Measurements from ENCODE around the gene DCANP1.
A peak's percentile ranks its signal among the peaks of the same experiment; 100 is the strongest.

The DCANP1 gene

DNA sequence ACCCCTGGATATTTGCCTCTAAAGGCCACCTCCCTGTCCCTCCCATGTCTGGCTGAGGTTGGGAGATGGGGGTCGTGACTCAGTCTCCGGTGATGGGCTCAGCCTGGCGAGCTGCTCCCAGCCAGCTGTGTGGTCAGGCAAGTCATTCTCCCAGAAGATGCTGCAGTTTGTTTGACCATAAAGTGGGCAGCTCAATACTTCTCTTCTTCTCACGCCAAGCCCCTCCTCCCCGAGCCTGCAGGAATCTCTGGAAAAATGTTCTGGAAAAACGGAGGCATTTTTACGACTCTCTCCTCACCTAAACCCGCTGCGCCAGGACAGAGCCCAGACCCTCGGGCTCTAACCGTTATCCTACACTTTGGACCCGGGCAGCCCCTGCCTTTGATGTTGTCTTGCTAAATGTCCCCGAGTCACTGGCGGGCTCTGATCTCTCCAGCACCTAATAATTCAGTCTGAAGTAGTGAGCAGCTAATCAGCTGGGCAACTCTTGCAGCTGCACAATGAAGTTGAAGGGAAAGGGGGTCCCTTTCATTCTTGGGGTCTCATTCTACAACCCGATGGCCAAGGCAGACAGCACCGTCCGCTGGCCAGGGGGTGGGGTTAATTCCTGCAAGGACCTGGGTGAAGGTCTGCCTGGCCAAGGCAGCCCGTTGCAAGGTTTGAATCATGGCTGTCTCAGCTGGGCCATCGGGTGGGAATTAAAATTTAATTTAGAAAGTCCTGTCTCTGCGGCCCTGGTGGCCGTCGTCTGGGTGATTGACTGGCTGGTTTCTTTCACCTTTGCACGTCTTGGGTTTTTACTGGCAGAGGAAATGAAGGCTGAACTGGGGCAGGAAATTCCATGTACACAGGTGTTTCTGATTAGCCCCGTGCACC, 12.3 kb downstream of the DCANP1 start:
- no peak overlapping the region for H3K4me3 ChIP-seq (ENCODE audit: low read depth, low read length)
- TF ChIP-seq, protein P1, sequence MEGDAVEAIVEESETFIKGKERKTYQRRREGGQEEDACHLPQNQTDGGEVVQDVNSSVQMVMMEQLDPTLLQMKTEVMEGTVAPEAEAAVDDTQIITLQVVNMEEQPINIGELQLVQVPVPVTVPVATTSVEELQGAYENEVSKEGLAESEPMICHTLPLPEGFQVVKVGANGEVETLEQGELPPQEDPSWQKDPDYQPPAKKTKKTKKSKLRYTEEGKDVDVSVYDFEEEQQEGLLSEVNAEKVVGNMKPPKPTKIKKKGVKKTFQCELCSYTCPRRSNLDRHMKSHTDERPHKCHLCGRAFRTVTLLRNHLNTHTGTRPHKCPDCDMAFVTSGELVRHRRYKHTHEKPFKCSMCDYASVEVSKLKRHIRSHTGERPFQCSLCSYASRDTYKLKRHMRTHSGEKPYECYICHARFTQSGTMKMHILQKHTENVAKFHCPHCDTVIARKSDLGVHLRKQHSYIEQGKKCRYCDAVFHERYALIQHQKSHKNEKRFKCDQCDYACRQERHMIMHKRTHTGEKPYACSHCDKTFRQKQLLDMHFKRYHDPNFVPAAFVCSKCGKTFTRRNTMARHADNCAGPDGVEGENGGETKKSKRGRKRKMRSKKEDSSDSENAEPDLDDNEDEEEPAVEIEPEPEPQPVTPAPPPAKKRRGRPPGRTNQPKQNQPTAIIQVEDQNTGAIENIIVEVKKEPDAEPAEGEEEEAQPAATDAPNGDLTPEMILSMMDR (IDR thresholded peaks at IDR 0.05; ENCODE audit: low read depth, low read length), result peak; percentile 2; the same call in 1 of the 2 replicates

DNA sequence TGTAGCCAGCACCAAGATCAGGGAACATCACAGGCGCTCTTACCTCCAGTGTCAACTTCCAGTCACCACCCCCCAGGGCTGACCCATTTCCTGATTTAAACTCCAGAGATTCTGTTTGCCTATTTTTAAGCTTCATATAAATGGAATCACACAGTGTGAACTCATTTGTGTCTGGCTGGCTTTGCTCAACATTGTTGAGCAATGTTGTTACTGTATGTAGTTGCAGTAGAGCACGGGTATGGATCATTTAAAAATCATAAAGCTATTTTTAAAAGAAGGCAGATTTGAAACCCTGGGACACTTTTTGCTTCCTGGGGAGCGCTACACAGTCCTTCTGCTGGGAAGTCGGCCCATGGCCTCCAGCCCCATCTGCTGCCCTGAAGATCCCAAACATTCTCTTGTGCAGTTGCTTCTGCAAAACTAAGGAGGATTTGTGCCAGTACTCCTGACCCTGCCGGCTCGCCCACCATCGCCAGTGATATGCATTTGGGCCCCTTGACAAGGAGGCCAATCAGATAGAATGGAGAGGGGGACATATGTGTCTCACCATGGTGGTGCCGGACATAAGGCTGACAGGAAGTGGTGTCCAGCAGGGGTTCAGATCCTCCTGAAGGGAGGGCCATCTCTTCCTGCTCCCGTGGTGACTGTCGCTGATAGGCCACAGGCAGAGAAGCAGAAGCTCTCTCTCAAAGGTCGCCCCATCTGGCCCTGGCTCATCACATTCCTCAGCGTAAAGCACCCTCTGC, 13.3 kb downstream of the DCANP1 start:
- TF ChIP-seq, protein P1 (IDR thresholded peaks at IDR 0.05; ENCODE audit: low read depth, low read length), result no peak
- no peak overlapping the region for H3K4me3 ChIP-seq (ENCODE audit: low read depth, low read length)

DNA sequence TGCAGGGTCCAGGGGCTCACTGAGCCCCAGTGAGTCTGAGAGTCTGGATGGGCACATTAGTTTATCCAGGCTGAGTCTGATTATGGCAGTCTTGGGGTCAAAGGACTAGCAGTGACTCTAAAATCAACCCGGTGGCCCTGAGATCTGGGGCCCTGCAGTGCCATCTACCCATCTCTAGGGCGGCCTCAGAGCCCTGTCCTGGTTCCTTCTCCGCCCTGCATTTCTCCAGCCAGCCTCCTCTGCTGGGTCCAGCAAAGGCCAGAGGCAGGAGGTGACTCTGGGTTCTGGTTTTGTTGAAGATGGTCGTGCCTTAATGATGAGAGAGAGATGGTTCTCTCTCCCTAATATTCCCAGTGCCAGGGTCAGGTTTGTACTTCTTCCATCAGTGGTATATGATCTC, 15.0 kb downstream of the DCANP1 start:
- TF ChIP-seq, protein P1 (IDR thresholded peaks at IDR 0.05; ENCODE audit: low read depth, low read length), result no peak

DNA sequence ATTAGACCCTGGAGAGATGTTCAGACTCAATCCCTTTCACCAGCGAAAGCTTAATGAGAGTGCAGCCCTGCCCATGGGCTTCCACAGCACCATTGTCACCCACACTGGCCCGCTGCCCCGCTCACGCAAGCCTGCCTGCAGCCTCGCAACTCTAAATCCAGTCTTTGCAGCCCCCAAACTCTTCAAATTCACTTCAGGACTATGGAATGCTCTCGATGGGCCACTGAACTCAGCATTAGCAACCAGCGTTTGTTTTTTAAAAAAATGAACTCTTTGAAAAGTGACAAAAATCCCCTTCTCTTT, 17.1 kb downstream of the DCANP1 start:
- TF ChIP-seq, protein P1 (IDR thresholded peaks at IDR 0.05; ENCODE audit: low read depth, low read length), result no peak
- H3K4me3 ChIP-seq (ENCODE audit: low read depth, low read length), result no peak overlapping the region

More for the DNA sequence above, 15.0 kb downstream of the DCANP1 start:
- no peak overlapping the region for H3K4me3 ChIP-seq (ENCODE audit: low read depth, low read length)

DNA sequence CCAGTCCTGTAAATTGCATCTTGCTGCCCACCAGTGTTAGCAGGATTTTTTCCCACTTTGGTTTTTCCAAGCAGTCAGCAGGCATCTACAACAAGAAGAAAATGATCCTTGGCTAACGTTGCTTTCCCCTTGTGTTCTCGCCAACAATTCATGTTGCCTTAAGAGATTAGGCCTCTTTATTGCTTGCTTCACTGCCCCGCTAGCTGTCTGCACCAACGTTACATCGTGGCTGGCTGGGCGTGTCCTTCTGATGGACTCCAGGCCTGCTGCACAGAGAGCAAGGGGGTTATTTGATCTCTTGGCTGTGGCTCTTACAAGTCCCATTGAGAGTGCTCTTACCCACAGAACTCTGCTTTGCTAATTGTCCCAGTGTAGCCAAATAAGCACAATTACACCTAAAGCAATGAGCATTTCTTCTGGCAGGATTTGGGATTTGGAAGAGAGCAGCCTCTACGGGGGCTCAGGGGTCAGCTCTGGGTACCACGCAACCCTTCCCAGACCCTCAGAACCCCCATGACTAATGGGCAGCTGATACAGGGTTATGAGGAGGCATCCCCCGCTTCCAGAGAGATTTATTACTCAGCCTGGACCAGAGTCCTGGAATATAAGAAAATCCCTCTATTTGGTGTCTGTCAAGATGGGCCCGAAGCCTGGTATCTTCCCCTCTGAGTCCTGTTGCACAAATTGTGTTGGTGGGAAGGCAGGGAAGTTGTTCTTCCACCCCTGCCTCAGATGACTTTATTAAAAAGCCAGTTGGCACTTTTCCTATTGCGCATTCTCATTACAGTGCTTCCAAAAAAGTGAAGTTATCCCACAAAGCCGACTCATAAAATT, 17.6 kb downstream of the DCANP1 start:
- no peak overlapping the region for H3K4me3 ChIP-seq (ENCODE audit: low read depth, low read length)
- TF ChIP-seq, protein P1 (IDR thresholded peaks at IDR 0.05; ENCODE audit: low read depth, low read length), result no peak

DNA sequence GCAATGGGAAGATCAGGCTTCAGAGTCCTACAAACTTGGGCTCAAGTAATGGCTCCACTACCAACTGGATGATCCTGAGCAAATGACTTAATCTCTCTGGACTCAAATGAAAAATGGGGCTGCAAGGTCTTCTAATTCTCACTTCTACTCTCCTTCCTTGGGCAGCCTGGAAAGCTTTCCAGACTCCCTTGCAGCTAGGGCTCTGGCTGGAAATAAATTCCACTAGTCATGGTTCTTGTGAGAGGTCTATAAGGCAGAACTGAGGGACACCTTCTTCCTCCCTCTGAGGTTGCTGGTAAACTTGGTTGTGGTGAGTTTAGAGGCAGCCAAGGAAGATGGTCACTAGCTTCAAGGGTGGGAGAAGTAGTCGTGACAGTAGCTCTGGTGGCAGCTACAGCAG, 18.6 kb downstream of the DCANP1 start:
- no peak overlapping the region for H3K4me3 ChIP-seq (ENCODE audit: low read depth, low read length)
- TF ChIP-seq, protein P1 (IDR thresholded peaks at IDR 0.05; ENCODE audit: low read depth, low read length), result no peak
